Liver (tissue), 9 donors: Measurements from ENCODE around the gene HAAO. TPM values are rescaled to one million over a fixed set of nuclear protein-coding genes. Genes with fewer than 3 reads are reported as not detected.

Experiments
- DNase-seq: peaks from one replicate; pipeline ENCODE4 v3.0.0-alpha.2; 2017; ENCODE audit warnings: low spot score
- H3K27ac ChIP-seq, 2 donors: one replicate each; pipeline ENCODE4 v1.7.0; 2013; ENCODE audit warnings: inconsistent platforms in 2 of 2, low read length in 2 of 2, control low read depth in 1 of 2, low read depth in 1 of 2, mild to moderate bottlenecking in 1 of 2
- H3K27me3 ChIP-seq, 4 donors: one replicate each; pipeline versions ENCODE4 v1.6.1 to v1.7.0; 2013; ENCODE audit warnings: low read length in 3 of 4, inconsistent platforms in 1 of 4, mild to moderate bottlenecking in 1 of 4, moderate library complexity in 1 of 4; ENCODE audit not compliant: control insufficient read depth in 4 of 4, insufficient read depth in 4 of 4
- H3K36me3 ChIP-seq, 4 donors: one replicate each; pipeline versions ENCODE4 v1.6.1 to v1.7.0; 2013; ENCODE audit warnings: low read length in 3 of 4, mild to moderate bottlenecking in 3 of 4, low read depth in 1 of 4, moderate library complexity in 1 of 4; ENCODE audit not compliant: control insufficient read depth in 4 of 4, insufficient read depth in 3 of 4
- H3K4me1 ChIP-seq, 4 donors: one replicate each; pipeline versions ENCODE4 v1.6.1 to v1.7.0; 2013; ENCODE audit warnings: low read length in 3 of 4, mild to moderate bottlenecking in 3 of 4, moderate library complexity in 1 of 4; ENCODE audit not compliant: control insufficient read depth in 4 of 4, insufficient read depth in 4 of 4
- H3K4me3 ChIP-seq, 3 donors: one replicate each; pipeline versions ENCODE4 v1.6.1 to v1.7.0; 2013; ENCODE audit warnings: low read length in 3 of 3, control low read depth in 1 of 3, low read depth in 1 of 3, mild to moderate bottlenecking in 1 of 3
- H3K9ac ChIP-seq, 2 donors: one replicate each; pipeline ENCODE4 v1.7.0; 2013; ENCODE audit warnings: low read length in 2 of 2, mild to moderate bottlenecking in 2 of 2, moderate library complexity in 2 of 2, control low read depth in 1 of 2, low read depth in 1 of 2
- H3K9me3 ChIP-seq, 4 donors: one replicate each; pipeline versions ENCODE4 v1.6.1 to v1.7.0; 2013; ENCODE audit warnings: low read length in 3 of 4; ENCODE audit not compliant: control insufficient read depth in 4 of 4
- CTCF ChIP-seq: fragments of 150-350 bp; IDR thresholded peaks from 2 replicates; pipeline ENCODE4 v1.5.1; 2017; ENCODE audit warnings: improper control_type of control experiment, low read depth, low read length; ENCODE audit not compliant: missing input control
- EGR1 ChIP-seq, 2 donors: IDR thresholded peaks; 2 replicates each; pipeline ENCODE4 v1.6.1; 2016 to 2018; ENCODE audit warnings: antibody characterized with exemption in 2 of 2, low read depth in 2 of 2
- FOXA1 ChIP-seq: IDR thresholded peaks from 2 replicates; pipeline ENCODE4 v1.6.1; 2016; ENCODE audit warnings: antibody characterized with exemption
- FOXA2 ChIP-seq: IDR thresholded peaks from 2 replicates; pipeline ENCODE4 v1.6.1; 2016; ENCODE audit warnings: antibody characterized with exemption
- HNF4A ChIP-seq, 2 donors: conservative IDR thresholded peaks; 2 replicates each; pipeline ENCODE4 v1.6.1; 2016; ENCODE audit warnings: antibody characterized with exemption in 2 of 2, mild to moderate bottlenecking in 2 of 2
- MAX ChIP-seq: IDR thresholded peaks from 2 replicates; pipeline ENCODE4 v1.6.1; 2016; ENCODE audit warnings: antibody characterized with exemption
- REST ChIP-seq: IDR thresholded peaks from 2 replicates; pipeline ENCODE4 v1.6.1; 2016; ENCODE audit warnings: antibody characterized with exemption, mild to moderate bottlenecking
- SP1 ChIP-seq: IDR thresholded peaks from 2 replicates; pipeline ENCODE4 v1.6.1; 2018; ENCODE audit warnings: antibody characterized with exemption, mild to moderate bottlenecking
- TAF1 ChIP-seq: conservative IDR thresholded peaks from 2 replicates; pipeline ENCODE4 v1.6.1; 2016; ENCODE audit warnings: antibody characterized with exemption, mild to moderate bottlenecking
- YY1 ChIP-seq: IDR thresholded peaks from 2 replicates; pipeline ENCODE4 v1.6.1; 2016; ENCODE audit warnings: antibody characterized with exemption, mild to moderate bottlenecking
- ZBTB33 ChIP-seq: IDR thresholded peaks from 2 replicates; pipeline ENCODE4 v1.6.1; 2016; ENCODE audit warnings: antibody characterized with exemption
- WGBS: extraction: QIAGEN DNeasy Blood & Tissue Kit; methylation state at CpG from one replicate; pipeline ENCODE4 v1.1.7; 2013; 5-methylcytosine and 5-hydroxymethylcytosine counted together
- polyA plus RNA-seq, 2 donors: library from polyadenylated mRNA; stranded (reverse) in 1 of 2; unstranded in 1 of 2; fragments of 200-250 nt in 1 of 2; fragments of >200 nt in 1 of 2; fragmentation: Nextera tagmentation in 1 of 2; extraction: Ambion mirVana in 1 of 2; gene quantifications; one replicate each; pipeline versions ENCODE4 v1.2.1 to v1.2.3, GENCODE V29; 2013 to 2015
- total RNA-seq, 2 donors: library from RNA; depleted of rRNA; stranded (reverse); fragments of >200 nt; gene quantifications; one replicate each; pipeline ENCODE4 v1.2.3, GENCODE V29; 2014
- donor health status: healthy.
- donor health status: healthy.
- donor health status: healthy.
- donor health status: healthy.
- donor health status: healthy.

The HAAO gene
- total and polyA plus RNA-seq, 4 donors: 17.4 to 140 (median 130) TPM

GRCh38 chr2:42756150-42756775 is 36.1 kb downstream of the HAAO start:
- Histone ChIP-seq H3K4me1 (peaks cover 3 to 23% (median 13%) of the 10 kb centered on the region in 4 donors), H3K4me3 (no peak overlapping the region), H3K9me3 (no peaks in the 10 kb centered on the region), H3K36me3 (no peaks in the 10 kb centered on the region), H3K27ac (no peak overlapping the region), H3K9ac (no peak overlapping the region), H3K27me3 (no peaks in the 10 kb centered on the region)
- no peak for TF ChIP-seq SP1
- TF ChIP-seq MAX: no peak
- no peak for TF ChIP-seq EGR1 (IDR thresholded peaks at IDR 0.05; ENCODE audit: low read depth in 2 of 2)
- 91% methylated on average over 10 of the region's 10 CpGs for WGBS
- DNase-seq: no peak

GRCh38 chr2:42755191-42755880 is 37.0 kb downstream of the HAAO start:
- WGBS: 87% methylated on average over 14 of the region's 14 CpGs
- DNase-seq: no peak
- peaks cover 3 to 23% (median 13%) of the 10 kb centered on the region in 4 donors for H3K4me1 ChIP-seq
- H3K9ac ChIP-seq: no peak overlapping the region
- no peaks in the 10 kb centered on the region for H3K9me3 ChIP-seq
- no peak overlapping the region for H3K27ac ChIP-seq
- H3K36me3 ChIP-seq: no peaks in the 10 kb centered on the region
- no peaks in the 10 kb centered on the region for H3K27me3 ChIP-seq
- TF ChIP-seq SP1 (no peak), YY1 (no peak), FOXA1 (no peak), TAF1 (no peak), CTCF (no peak), ZBTB33 (no peak), REST (no peak), FOXA2 (no peak), EGR1 (IDR thresholded peaks at IDR 0.05; ENCODE audit: low read depth in 2 of 2) (no peak), HNF4A (conservative IDR thresholded peaks at IDR 0.05) (no peak)
- no peak overlapping the region for H3K4me3 ChIP-seq
